ENCODE data around the gene COL26A1.
"Not testable (repeated sequence)": the region's sequence is repeated elsewhere in the genome, so short reads cannot be mapped to it uniquely, and the experiment has no call there.

- TF ChIP-seq CTCF (IDR thresholded peaks at IDR 0.05; ENCODE audit: poor library complexity, severe bottlenecking); REST (IDR thresholded peaks at IDR 0.05; ENCODE audit: borderline replicate concordance); TAF1 (IDR thresholded peaks at IDR 0.05; ENCODE audit: low read depth); EZH2 (IDR thresholded peaks at IDR 0.05; ENCODE audit: borderline replicate concordance, insufficient read depth, low read length, poor library complexity, severe bottlenecking); RAD21 (conservative IDR thresholded peaks at IDR 0.05); POLR2AphosphoS5 (IDR thresholded peaks at IDR 0.05); EP300 (conservative IDR thresholded peaks at IDR 0.05; ENCODE audit: poor library complexity, severe bottlenecking); MXI1 (conservative IDR thresholded peaks at IDR 0.05; ENCODE audit: poor library complexity, severe bottlenecking); SMC3 (conservative IDR thresholded peaks at IDR 0.05; ENCODE audit: poor library complexity): not testable (repeated sequence)
These were observed 128.8 kb downstream of the COL26A1 start for GRCh38 chr7:101491442-101491841.

Data from neural cell (in vitro differentiated cells).